IPS-18a (cell line): ENCODE data around the gene PLCG2.

Experiments
- H3K27ac ChIP-seq: one replicate; pipeline ENCODE4 v1.5.1; 2013; ENCODE audit warnings: low read length
- H3K27me3 ChIP-seq: one replicate; pipeline ENCODE4 v1.6.1; 2013; ENCODE audit warnings: mild to moderate bottlenecking, low read length; ENCODE audit not compliant: control insufficient read depth, insufficient read depth
- H3K36me3 ChIP-seq: one replicate; pipeline ENCODE4 v1.6.1; 2013; ENCODE audit warnings: low read depth, low read length; ENCODE audit not compliant: control insufficient read depth
- H3K4me1 ChIP-seq: one replicate; pipeline ENCODE4 v1.6.1; 2013; ENCODE audit warnings: low read depth, low read length; ENCODE audit not compliant: control insufficient read depth
- H3K4me3 ChIP-seq: one replicate; pipeline ENCODE4 v1.5.1; 2013; ENCODE audit warnings: low read length
- H3K9ac ChIP-seq: one replicate; pipeline ENCODE4 v1.6.1; 2013; ENCODE audit warnings: mild to moderate bottlenecking, low read length, moderate library complexity
- H3K9me3 ChIP-seq: one replicate; pipeline ENCODE4 v1.6.1; 2013; ENCODE audit warnings: low read depth, low read length; ENCODE audit not compliant: control insufficient read depth

PLCG2 gene

DNA sequence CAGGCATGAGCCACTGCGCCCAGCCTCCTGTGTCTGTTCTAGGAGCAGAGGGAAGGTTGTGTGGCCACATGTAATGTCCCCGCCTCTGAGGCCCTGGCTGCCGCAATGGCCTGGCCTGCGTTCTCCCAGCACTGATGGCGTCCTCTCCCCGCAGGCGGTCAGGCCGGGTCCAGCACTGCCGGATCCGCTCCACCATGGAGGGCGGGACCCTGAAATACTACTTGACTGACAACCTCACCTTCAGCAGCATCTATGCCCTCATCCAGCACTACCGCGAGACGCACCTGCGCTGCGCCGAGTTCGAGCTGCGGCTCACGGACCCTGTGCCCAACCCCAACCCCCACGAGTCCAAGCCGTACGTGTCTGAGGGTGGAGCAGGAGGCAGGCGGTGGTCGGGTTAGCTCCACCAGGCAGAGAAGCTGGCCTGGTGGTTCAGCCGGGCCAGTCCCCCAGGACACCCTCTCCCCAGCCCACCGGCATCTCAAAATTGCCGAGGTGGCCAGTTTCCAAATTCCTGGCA, 131.3 kb downstream of the PLCG2 start:
- H3K27me3 ChIP-seq = no peaks in the 10 kb centered on the region
- no peak overlapping the region for H3K27ac ChIP-seq
- no peaks in the 10 kb centered on the region for H3K9me3 ChIP-seq
- no peaks in the 10 kb centered on the region for H3K4me1 ChIP-seq
- no peak overlapping the region for H3K4me3 ChIP-seq
- no peaks in the 10 kb centered on the region for H3K36me3 ChIP-seq
- no peak overlapping the region for H3K9ac ChIP-seq

DNA sequence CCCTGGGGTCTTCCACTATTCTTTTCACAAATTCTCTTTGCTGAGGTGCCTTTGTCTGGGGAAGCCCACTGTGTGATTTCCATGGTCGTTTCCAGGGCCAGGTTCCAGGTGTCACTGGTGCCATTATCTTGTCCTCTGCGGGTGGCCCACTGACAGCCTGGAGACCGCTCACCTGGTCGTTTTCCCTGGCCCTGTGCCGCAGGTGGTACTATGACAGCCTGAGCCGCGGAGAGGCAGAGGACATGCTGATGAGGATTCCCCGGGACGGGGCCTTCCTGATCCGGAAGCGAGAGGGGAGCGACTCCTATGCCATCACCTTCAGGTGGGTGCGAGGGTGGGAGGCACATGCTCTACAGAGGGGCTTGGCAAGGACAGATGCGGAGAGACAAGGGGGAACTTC, 133.3 kb downstream of the PLCG2 start:
- no peak overlapping the region for H3K9ac ChIP-seq

GRCh38 chr16:81913222-81913621, 134.1 kb downstream of the PLCG2 start:
- no peak overlapping the region for H3K4me3 ChIP-seq
- no peaks in the 10 kb centered on the region for H3K4me1 ChIP-seq
- H3K36me3 ChIP-seq = no peaks in the 10 kb centered on the region
- H3K9me3 ChIP-seq = no peaks in the 10 kb centered on the region
- no peak overlapping the region for H3K27ac ChIP-seq
- no peaks in the 10 kb centered on the region for H3K27me3 ChIP-seq
- no peak overlapping the region for H3K9ac ChIP-seq

More for the DNA sequence above, 133.3 kb downstream of the PLCG2 start:
- H3K27ac ChIP-seq = no peak overlapping the region
- H3K36me3 ChIP-seq = no peaks in the 10 kb centered on the region
- H3K27me3 ChIP-seq = no peaks in the 10 kb centered on the region
- H3K4me1 ChIP-seq = no peaks in the 10 kb centered on the region
- no peak overlapping the region for H3K4me3 ChIP-seq
- H3K9me3 ChIP-seq = no peaks in the 10 kb centered on the region

DNA sequence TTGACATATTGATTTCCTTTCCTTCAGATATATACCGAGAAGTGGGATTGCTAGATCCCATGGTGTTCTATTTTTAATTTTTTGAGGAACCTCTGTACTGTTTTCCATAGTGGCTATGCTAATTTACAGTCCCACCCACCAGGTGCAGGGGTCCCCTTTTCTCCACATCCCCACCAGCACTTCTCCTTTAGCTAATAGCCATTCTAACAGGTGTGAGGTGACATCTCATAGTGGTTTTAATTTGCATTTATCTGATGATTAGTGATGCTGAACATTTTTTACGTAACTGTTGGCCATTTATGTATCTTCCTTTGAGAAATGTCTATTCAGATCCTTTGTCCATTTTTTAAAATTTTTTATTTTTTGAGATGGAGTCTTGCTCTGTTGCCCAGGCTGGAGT, 138.3 kb downstream of the PLCG2 start:
- no peaks in the 10 kb centered on the region for H3K27me3 ChIP-seq
- no peaks in the 10 kb centered on the region for H3K9me3 ChIP-seq
- H3K36me3 ChIP-seq = no peaks in the 10 kb centered on the region
- H3K9ac ChIP-seq = no peak overlapping the region
- H3K4me1 ChIP-seq = no peaks in the 10 kb centered on the region
- no peak overlapping the region for H3K4me3 ChIP-seq
- H3K27ac ChIP-seq = no peak overlapping the region

DNA sequence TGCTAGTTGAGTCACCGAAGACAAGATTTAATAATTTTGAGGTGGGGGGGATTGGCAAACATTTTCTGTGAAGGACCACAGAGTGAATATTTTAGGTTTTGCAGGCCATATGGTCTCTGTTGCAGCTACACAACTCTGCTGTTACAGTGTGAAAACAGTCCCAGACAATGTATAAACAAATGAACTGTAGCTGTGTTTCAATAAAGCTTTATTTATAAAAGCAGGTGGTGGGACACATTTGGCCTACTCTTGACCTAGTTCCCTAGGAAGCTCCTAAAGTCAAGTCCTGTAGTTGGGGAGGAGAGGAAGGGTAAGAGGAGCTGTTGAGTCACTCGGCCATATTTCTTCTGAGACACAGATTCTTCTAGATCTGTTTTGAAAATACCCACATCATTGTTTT, 139.8 kb downstream of the PLCG2 start:
- no peak overlapping the region for H3K4me3 ChIP-seq
- H3K4me1 ChIP-seq = no peaks in the 10 kb centered on the region
- H3K9ac ChIP-seq = no peak overlapping the region
- H3K9me3 ChIP-seq = no peaks in the 10 kb centered on the region
- H3K27me3 ChIP-seq = no peaks in the 10 kb centered on the region
- H3K27ac ChIP-seq = no peak overlapping the region
- no peaks in the 10 kb centered on the region for H3K36me3 ChIP-seq

- no peaks in the 10 kb centered on the region for H3K27me3 ChIP-seq
- H3K4me3 ChIP-seq = no peak overlapping the region
- H3K4me1 ChIP-seq = no peaks in the 10 kb centered on the region
- H3K36me3 ChIP-seq = no peaks in the 10 kb centered on the region
- no peak overlapping the region for H3K9ac ChIP-seq
- no peak overlapping the region for H3K27ac ChIP-seq
- no peaks in the 10 kb centered on the region for H3K9me3 ChIP-seq
Observed at GRCh38 chr16:81920498-81920897, 141.4 kb downstream of the PLCG2 start.

DNA sequence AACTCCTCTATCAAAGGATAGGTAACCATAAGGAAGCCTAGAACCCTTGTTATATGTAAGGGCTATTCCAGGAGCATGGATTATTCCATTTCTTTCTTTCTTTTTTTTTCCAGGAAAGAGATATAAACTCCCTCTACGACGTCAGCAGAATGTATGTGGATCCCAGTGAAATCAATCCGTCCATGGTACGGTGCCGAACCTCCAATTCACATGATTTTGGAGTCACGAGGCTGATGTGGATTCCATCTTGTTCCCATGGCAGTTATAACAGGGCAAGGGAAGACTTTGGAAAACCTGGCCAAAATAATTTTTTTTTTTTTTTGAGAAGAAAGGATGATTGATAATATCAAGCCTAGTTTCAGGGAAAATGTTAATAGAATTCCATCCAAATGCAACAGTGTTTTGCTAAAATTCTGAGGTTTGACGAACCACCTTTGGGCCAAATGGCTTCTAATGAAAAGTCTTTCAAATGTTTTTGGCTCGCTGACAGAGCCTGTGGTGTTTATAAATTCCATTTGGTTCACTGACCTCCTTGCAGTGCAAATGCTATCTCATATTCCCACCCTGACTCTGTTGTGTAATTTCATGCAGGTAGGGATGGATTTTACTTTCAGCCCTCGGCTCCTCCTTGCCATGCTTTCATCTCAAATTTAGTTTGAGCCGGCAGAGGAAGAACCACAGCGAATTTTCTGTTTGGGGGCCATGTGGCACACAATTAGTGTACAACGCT, 142.2 kb downstream of the PLCG2 start:
- H3K27me3 ChIP-seq = no peaks in the 10 kb centered on the region
- H3K9me3 ChIP-seq = no peaks in the 10 kb centered on the region
- H3K27ac ChIP-seq = no peak overlapping the region
- no peak overlapping the region for H3K9ac ChIP-seq
- no peaks in the 10 kb centered on the region for H3K36me3 ChIP-seq
- H3K4me1 ChIP-seq = no peaks in the 10 kb centered on the region
- no peak overlapping the region for H3K4me3 ChIP-seq

GRCh38 chr16:81921843-81922584, 142.9 kb downstream of the PLCG2 start:
- Histone ChIP-seq H3K9me3 (no peaks in the 10 kb centered on the region), H3K4me3 (no peak overlapping the region), H3K27ac (no peak overlapping the region), H3K27me3 (no peaks in the 10 kb centered on the region), H3K9ac (no peak overlapping the region), H3K36me3 (no peaks in the 10 kb centered on the region), H3K4me1 (no peaks in the 10 kb centered on the region)

GRCh38 chr16:81923296-81923695, 144.2 kb downstream of the PLCG2 start:
- H3K9ac ChIP-seq = no peak overlapping the region
- no peak overlapping the region for H3K27ac ChIP-seq
- H3K4me3 ChIP-seq = no peak overlapping the region
- H3K36me3 ChIP-seq = no peaks in the 10 kb centered on the region
- H3K4me1 ChIP-seq = no peaks in the 10 kb centered on the region
- no peaks in the 10 kb centered on the region for H3K9me3 ChIP-seq
- no peaks in the 10 kb centered on the region for H3K27me3 ChIP-seq

- Histone ChIP-seq H3K4me1 (no peaks in the 10 kb centered on the region), H3K9me3 (no peaks in the 10 kb centered on the region), H3K9ac (no peak overlapping the region), H3K4me3 (no peak overlapping the region), H3K36me3 (no peaks in the 10 kb centered on the region), H3K27ac (no peak overlapping the region), H3K27me3 (no peaks in the 10 kb centered on the region)
Observed at GRCh38 chr16:81925016-81925415, 145.9 kb downstream of the PLCG2 start.

DNA sequence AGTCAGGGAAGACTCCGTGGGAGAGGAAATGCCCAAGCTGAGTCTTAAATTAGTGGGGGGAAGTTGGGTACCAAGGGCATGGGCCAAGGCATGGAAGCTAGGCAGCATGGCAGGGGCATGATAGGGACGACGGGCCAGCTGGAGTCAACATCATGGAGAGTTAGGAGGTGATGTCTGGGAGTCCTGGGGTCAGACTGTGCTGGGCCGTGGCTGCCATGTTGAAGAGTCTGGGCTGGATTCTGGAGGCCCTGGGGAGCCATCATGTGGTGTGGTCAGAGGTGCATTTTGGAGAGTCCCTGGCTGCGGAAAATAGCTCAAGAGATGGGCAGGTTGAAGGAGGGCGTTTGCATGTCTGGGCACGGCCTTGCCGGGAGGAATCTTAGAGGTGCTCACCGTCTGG, 146.9 kb downstream of the PLCG2 start:
- Histone ChIP-seq H3K4me3 (no peak overlapping the region), H3K4me1 (no peaks in the 10 kb centered on the region), H3K27ac (no peak overlapping the region), H3K9ac (no peak overlapping the region), H3K9me3 (no peaks in the 10 kb centered on the region), H3K27me3 (no peaks in the 10 kb centered on the region), H3K36me3 (no peaks in the 10 kb centered on the region)
